Endothelial cell of umbilical vein (primary cell): ENCODE results near the gene AADAC. TPM values are rescaled to one million over a fixed set of nuclear protein-coding genes. Genes with fewer than 3 reads are reported as not detected.
A peak's percentile ranks its signal among the peaks of the same experiment; 100 is the strongest.

Source experiments
- BruUV-seq: library from RNA; stranded (reverse); fragments of 400-500 nt; replicated peaks from 2 replicates; lab custom pipeline; 2021; lab: Mats Ljungman, UMichigan
- CTCF ChIA-PET: fragments of 300-600, 350-600 bp; sonication (Branson Sonifier 250); formaldehyde crosslinking; loops from one replicate; lab custom pipeline; 2021; ENCODE audit warnings: antibody characterized with exemption, inconsistent platforms; lab: Charles Lee
- POLR2A ChIA-PET: fragments of 300-600, 350-600 bp; sonication (Branson Sonifier 250); formaldehyde crosslinking; loops from one replicate; lab custom pipeline; 2021; ENCODE audit warnings: antibody characterized with exemption, inconsistent platforms; lab: Charles Lee
- DNase-seq: peaks from one replicate; pipeline ENCODE4 v3.0.0-alpha.2; 2011; ENCODE audit warnings: low read depth, low spot score
- FAIRE-seq: peaks from 2 replicates; lab custom pipeline; 2011; peaks lifted over from hg19 to GRCh38; lab: Jason Lieb, UNC
- H2AFZ ChIP-seq: 2 replicates; pipeline ENCODE4 v1.6.0; 2012; ENCODE audit warnings: low read depth, low read length, control low read depth, inconsistent platforms
- H3K27ac ChIP-seq: 2 replicates; pipeline ENCODE4 v1.5.1; 2011; ENCODE audit warnings: low read depth, mild to moderate bottlenecking, control low read depth, low read length, moderate library complexity; ENCODE audit not compliant: insufficient read depth
- H3K27me3 ChIP-seq, 2 experiments: 2 replicates each; pipeline versions ENCODE4 v1.6.0 to v1.6.1; 2011; ENCODE audit warnings: low read length in 2 of 2, mixed read lengths in 1 of 2; ENCODE audit not compliant: control insufficient read depth in 2 of 2, insufficient read depth in 2 of 2
- H3K36me3 ChIP-seq, 2 experiments: 2 replicates in 1 of 2; 3 replicates in 1 of 2; pipeline ENCODE4 v1.5.1; 2011; ENCODE audit warnings: low read length in 2 of 2, mild to moderate bottlenecking in 1 of 2, moderate library complexity in 1 of 2; ENCODE audit not compliant: control insufficient read depth in 2 of 2, insufficient read depth in 2 of 2; ENCODE audit errors: extremely low read depth in 1 of 2
- H3K4me1 ChIP-seq: 3 replicates; pipeline ENCODE4 v1.5.1; 2011; ENCODE audit warnings: mild to moderate bottlenecking, low read length; ENCODE audit not compliant: control insufficient read depth, insufficient read depth; ENCODE audit errors: extremely low read depth
- H3K4me2 ChIP-seq: 2 replicates; pipeline ENCODE4 v1.6.1; 2011; ENCODE audit warnings: low read length, control low read depth, mixed read lengths; ENCODE audit not compliant: insufficient read depth
- H3K4me3 ChIP-seq, 3 experiments: fragments of 200-600 bp in 1 of 3; sonication (generic), shearing (Covaris generic) in 1 of 3; replicated peaks in 1 of 3; 2 replicates each; pipeline ENCODE4 v1.5.1; 2011 to 2016; ENCODE audit warnings: control low read depth in 3 of 3, low read length in 3 of 3, mild to moderate bottlenecking in 2 of 3, inconsistent platforms in 1 of 3, low read depth in 1 of 3, moderate library complexity in 1 of 3; ENCODE audit not compliant: insufficient read depth in 1 of 3
- H3K79me2 ChIP-seq: 2 replicates; pipeline ENCODE4 v1.6.0; 2012; ENCODE audit warnings: low read length, inconsistent platforms; ENCODE audit not compliant: control insufficient read depth, insufficient read depth
- H3K9ac ChIP-seq: replicated peaks from 2 replicates; pipeline ENCODE3; 2011; ENCODE audit warnings: low read length, control low read depth; ENCODE audit not compliant: insufficient read depth; ENCODE audit errors: extremely low read depth
- H3K9me1 ChIP-seq: replicated peaks from 3 replicates; pipeline ENCODE4 v1.6.0; 2011; ENCODE audit warnings: mild to moderate bottlenecking, low read length; ENCODE audit not compliant: control insufficient read depth, insufficient read depth; ENCODE audit errors: extremely low read depth
- H3K9me3 ChIP-seq: replicated peaks from 2 replicates; pipeline ENCODE4 v1.5.1; 2012; ENCODE audit warnings: low read length, inconsistent platforms; ENCODE audit not compliant: control insufficient read depth, insufficient read depth
- H4K20me1 ChIP-seq: replicated peaks from 2 replicates; pipeline ENCODE3; 2011; ENCODE audit warnings: mild to moderate bottlenecking, low read length; ENCODE audit not compliant: control insufficient read depth, insufficient read depth; ENCODE audit errors: extremely low read depth
- CTCF ChIP-seq, 2 donors: IDR thresholded peaks; 1 replicate in 1 of 2; 2 replicates in 1 of 2; pipeline ENCODE4 v1.5.1; 2011; ENCODE audit warnings: low read length in 2 of 2, mild to moderate bottlenecking in 2 of 2, moderate library complexity in 2 of 2, control low read depth in 1 of 2, inconsistent platforms in 1 of 2, low read depth in 1 of 2; ENCODE audit not compliant: insufficient read depth in 1 of 2; ENCODE audit errors: extremely low read depth in 1 of 2
- EZH2 ChIP-seq: IDR thresholded peaks from 2 replicates; pipeline ENCODE4 v1.6.1; 2012; ENCODE audit warnings: borderline replicate concordance, low read depth, mild to moderate bottlenecking, moderate library complexity, low read length, inconsistent platforms; ENCODE audit not compliant: severe bottlenecking
- FOS ChIP-seq: IDR thresholded peaks from 2 replicates; pipeline ENCODE4 v1.6.1; 2011; ENCODE audit warnings: mild to moderate bottlenecking, low read length, moderate library complexity, borderline replicate concordance; ENCODE audit not compliant: insufficient read depth
- GATA2 ChIP-seq: IDR thresholded peaks from 2 replicates; pipeline ENCODE4 v1.7.0; 2011; ENCODE audit warnings: low read depth, mild to moderate bottlenecking, moderate library complexity, mixed read lengths, low read length; ENCODE audit not compliant: insufficient read length, insufficient read depth
- JUN ChIP-seq: IDR thresholded peaks from 2 replicates; pipeline ENCODE4 v1.6.1; 2011; ENCODE audit warnings: borderline replicate concordance, low read depth; ENCODE audit not compliant: insufficient read length, insufficient read depth
- MYC ChIP-seq: IDR thresholded peaks from one replicate; pipeline ENCODE4 v1.6.1; 2011; ENCODE audit warnings: mild to moderate bottlenecking, low read depth, low read length
- POLR2A ChIP-seq: IDR thresholded peaks from 2 replicates; pipeline ENCODE4 v1.6.1; 2012; ENCODE audit warnings: low read depth, mild to moderate bottlenecking, control low read depth, low read length
- POLR2AphosphoS5 ChIP-seq: IDR thresholded peaks from 2 replicates; pipeline ENCODE4 v1.6.1; 2012; ENCODE audit warnings: low read depth, mild to moderate bottlenecking, control low read depth, low read length, moderate library complexity; ENCODE audit not compliant: insufficient read depth
- dilution Hi-C: fragments of 300-500 bp; cut with MboI; formaldehyde crosslinking; loops from one replicate; pipeline ENCODE4 v1.15.0; 2019; ENCODE audit warnings: low sequenced_read_pairs; ENCODE audit not compliant: extremely low pct_ligation_motif_present
- intact Hi-C: fragments of 100-400 bp; cut with micrococcal nuclease; formaldehyde crosslinking; loops from one replicate; pipeline ENCODE4 v1.10.0; 2022
- polyA plus RNA-seq, 4 experiments: library from polyadenylated mRNA; depleted of rRNA in 3 of 4; stranded (reverse) in 3 of 4; unstranded in 1 of 4; fragments of >200 nt; gene quantifications; 2 replicates each; pipeline versions ENCODE4 v1.2.1 to v1.2.3, GENCODE V29; 2011 to 2012; ENCODE audit warnings: missing spikeins in 1 of 4
- total RNA-seq: library from RNA; stranded (reverse); gene quantifications from 2 replicates; pipeline ENCODE4 v1.2.3, GENCODE V29; 2021
- TF ChIP-seq, protein P1 (sequence below): IDR thresholded peaks from 2 replicates; pipeline ENCODE4 v1.6.1; 2011; ENCODE audit not compliant: insufficient read depth, insufficient read length

Gene AADAC
- total and polyA plus RNA-seq, 2 donors (not counting 3 experiments of a cell fraction or from before 2014, with no cell fraction given) = 0.27 to 0.62 TPM

GRCh38 chr3:151787626-151788025 lies 26.3 kb upstream of the AADAC start:
- peaks cover under 1% of the 10 kb centered on the region for H3K4me1 ChIP-seq
- no peaks in the 10 kb centered on the region for H3K36me3 ChIP-seq
- no peaks in the 10 kb centered on the region for H3K9me3 ChIP-seq
- POLR2A ChIA-PET = no interaction called here
- intact Hi-C loops (no loop called here), dilution Hi-C loops (no loop called here)
- H3K9ac ChIP-seq = no peak overlapping the region
- H4K20me1 ChIP-seq = no peaks in the 10 kb centered on the region
- no peaks in the 10 kb centered on the region for H3K27me3 ChIP-seq
- DNase-seq = peak; percentile 10
- no peak overlapping the region for H3K4me3 ChIP-seq
- no peak overlapping the region for H3K27ac ChIP-seq
- CTCF ChIA-PET = interaction anchor here (0.8 to 1.1 kb wide), 4 partner anchors 9 to 52 kb away, joined by 3 to 4 read pairs (median 3); no protein-coding TSS in a partner anchor
- no peak overlapping the region for H2AFZ ChIP-seq
- no peaks in the 10 kb centered on the region for H3K79me2 ChIP-seq
- peak; percentile 54 for FAIRE-seq
- no peak for TF ChIP-seq GATA2
- no peak for TF ChIP-seq POLR2AphosphoS5
- TF ChIP-seq EZH2 = no peak
- no peak for TF ChIP-seq CTCF (IDR thresholded peaks at IDR 0.05; ENCODE audit: extremely low read depth in 1 of 2, insufficient read depth in 1 of 2, low read depth in 1 of 2, low read length in 2 of 2)
- TF ChIP-seq, protein P1, sequence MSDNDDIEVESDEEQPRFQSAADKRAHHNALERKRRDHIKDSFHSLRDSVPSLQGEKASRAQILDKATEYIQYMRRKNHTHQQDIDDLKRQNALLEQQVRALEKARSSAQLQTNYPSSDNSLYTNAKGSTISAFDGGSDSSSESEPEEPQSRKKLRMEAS = no peak
- TF ChIP-seq MYC = no peak
- TF ChIP-seq JUN = no peak
- TF ChIP-seq POLR2A = no peak
- TF ChIP-seq FOS = no peak
- BruUV-seq = no TSS peak
- H3K4me2 ChIP-seq = no peak overlapping the region
- no peaks in the 10 kb centered on the region for H3K9me1 ChIP-seq
